HEK293 (cell line): Measurements from ENCODE around the gene AZIN2.
A peak's percentile ranks its signal among the peaks of the same experiment; 100 is the strongest.

Experiments
- HOXD13 ChIP-seq: sonication (generic); formaldehyde crosslinking; IDR thresholded peaks from 2 replicates; pipeline ENCODE4 v1.8.0; 2022; ENCODE audit warnings: missing genetic modification reagents, borderline replicate concordance
- KLF7 ChIP-seq: fragments of 450-650 bp; formaldehyde crosslinking; IDR thresholded peaks from 2 replicates; pipeline ENCODE4 v1.5.1; 2016; ENCODE audit warnings: missing biosample characterization, missing genetic modification characterization, borderline replicate concordance
- KLF9 ChIP-seq: fragments of 450-650 bp; formaldehyde crosslinking; IDR thresholded peaks from 2 replicates; pipeline ENCODE4 v1.5.1; 2016; ENCODE audit warnings: missing biosample characterization, missing genetic modification characterization, low read depth
- MEIS1 ChIP-seq: sonication (generic); formaldehyde crosslinking; IDR thresholded peaks from 2 replicates; pipeline ENCODE4 v1.8.1; 2022; ENCODE audit warnings: missing genetic modification reagents, mild to moderate bottlenecking, borderline replicate concordance
- REPIN1 ChIP-seq: fragments of 450-650 bp; formaldehyde crosslinking; IDR thresholded peaks from 2 replicates; pipeline ENCODE4 v1.5.1; 2017; ENCODE audit warnings: missing biosample characterization, missing genetic modification characterization, low read depth
- ZBTB17 ChIP-seq: fragments of 450-650 bp; formaldehyde crosslinking; IDR thresholded peaks from 2 replicates; pipeline ENCODE4 v1.5.1; 2016; ENCODE audit warnings: missing biosample characterization, missing genetic modification characterization
- ZFP69B ChIP-seq: fragments of 450-650 bp; formaldehyde crosslinking; IDR thresholded peaks from 2 replicates; pipeline ENCODE4 v1.5.1; 2016; ENCODE audit warnings: missing biosample characterization, missing genetic modification characterization
- ZNF157 ChIP-seq: fragments of 450-650 bp; formaldehyde crosslinking; IDR thresholded peaks from 2 replicates; pipeline ENCODE4 v1.5.1; 2016; ENCODE audit warnings: missing biosample characterization, missing genetic modification characterization
- ZNF16 ChIP-seq: fragments of 450-650 bp; formaldehyde crosslinking; IDR thresholded peaks from 2 replicates; pipeline ENCODE4 v1.5.1; 2016; ENCODE audit warnings: low read depth, missing biosample characterization, missing genetic modification characterization
- ZNF2 ChIP-seq: fragments of 450-650 bp; formaldehyde crosslinking; IDR thresholded peaks from 2 replicates; pipeline ENCODE4 v1.5.1; 2016; ENCODE audit warnings: missing biosample characterization, missing genetic modification characterization
- ZNF223 ChIP-seq: fragments of 450-650 bp; formaldehyde crosslinking; IDR thresholded peaks from 2 replicates; pipeline ENCODE4 v1.5.1; 2016; ENCODE audit warnings: missing biosample characterization, missing genetic modification characterization
- ZNF302 ChIP-seq: fragments of 450-650 bp; formaldehyde crosslinking; IDR thresholded peaks from 2 replicates; pipeline ENCODE4 v1.5.1; 2016; ENCODE audit warnings: missing biosample characterization, missing genetic modification characterization, low read depth
- ZNF529 ChIP-seq: fragments of 450-650 bp; formaldehyde crosslinking; IDR thresholded peaks from 2 replicates; pipeline ENCODE4 v1.5.1; 2017; ENCODE audit warnings: missing genetic modification characterization, missing biosample characterization; ENCODE audit not compliant: insufficient replicate concordance
- ZNF555 ChIP-seq: fragments of 450-650 bp; formaldehyde crosslinking; conservative IDR thresholded peaks from 2 replicates; pipeline ENCODE4 v1.5.1; 2017; ENCODE audit warnings: missing biosample characterization, mild to moderate bottlenecking, missing genetic modification characterization, inconsistent platforms
- ZNF558 ChIP-seq: fragments of 450-650 bp; formaldehyde crosslinking; IDR thresholded peaks from 2 replicates; pipeline ENCODE4 v1.5.1; 2016; ENCODE audit warnings: missing biosample characterization, missing genetic modification characterization
- ZNF596 ChIP-seq: fragments of 450-650 bp; IDR thresholded peaks from 2 replicates; pipeline ENCODE4 v1.5.0; 2018; ENCODE audit warnings: missing biosample characterization, mild to moderate bottlenecking, missing genetic modification characterization, moderate library complexity
- ZNF670 ChIP-seq: fragments of 450-650 bp; formaldehyde crosslinking; IDR thresholded peaks from 2 replicates; pipeline ENCODE4 v1.5.1; 2016; ENCODE audit warnings: missing biosample characterization, missing genetic modification characterization, low read depth
- ZNF747 ChIP-seq: fragments of 450-650 bp; formaldehyde crosslinking; IDR thresholded peaks from 2 replicates; pipeline ENCODE4 v1.5.1; 2016; ENCODE audit warnings: missing biosample characterization, missing genetic modification characterization
- ZNF791 ChIP-seq: fragments of 450-650 bp; formaldehyde crosslinking; IDR thresholded peaks from 2 replicates; pipeline ENCODE4 v1.5.1; 2016; ENCODE audit warnings: missing biosample characterization, missing genetic modification characterization
- ZXDB ChIP-seq: fragments of 450-650 bp; formaldehyde crosslinking; IDR thresholded peaks from 2 replicates; pipeline ENCODE4 v1.5.1; 2016; ENCODE audit warnings: missing biosample characterization, missing genetic modification characterization
- TF ChIP-seq, protein P1 (sequence below): fragments of 450-650 bp; formaldehyde crosslinking; IDR thresholded peaks from 2 replicates; pipeline ENCODE4 v1.5.1; 2016; ENCODE audit warnings: missing biosample characterization, missing genetic modification characterization
- TF ChIP-seq, protein P2 (sequence below): fragments of 450-650 bp; formaldehyde crosslinking; IDR thresholded peaks from 2 replicates; pipeline ENCODE4 v1.5.1; 2016; ENCODE audit warnings: missing biosample characterization, missing genetic modification characterization
- TF ChIP-seq, protein P3 (sequence below): fragments of 450-650 bp; formaldehyde crosslinking; IDR thresholded peaks from 2 replicates; pipeline ENCODE4 v1.5.1; 2016; ENCODE audit warnings: missing biosample characterization, missing genetic modification characterization
- TF ChIP-seq, protein P4 (sequence below): fragments of 450-650 bp; formaldehyde crosslinking; IDR thresholded peaks from 2 replicates; pipeline ENCODE4 v1.5.1; 2016; ENCODE audit warnings: missing biosample characterization, missing genetic modification characterization
- TF ChIP-seq, protein P5 (sequence below): fragments of 450-650 bp; formaldehyde crosslinking; conservative IDR thresholded peaks from 2 replicates; pipeline ENCODE4 v1.5.1; 2016; ENCODE audit warnings: low read depth, missing biosample characterization, missing genetic modification characterization
- TF ChIP-seq, protein P6 (sequence below): fragments of 450-650 bp; formaldehyde crosslinking; IDR thresholded peaks from 2 replicates; pipeline ENCODE4 v1.5.1; 2016; ENCODE audit warnings: missing biosample characterization, missing genetic modification characterization

The AZIN2 gene

DNA sequence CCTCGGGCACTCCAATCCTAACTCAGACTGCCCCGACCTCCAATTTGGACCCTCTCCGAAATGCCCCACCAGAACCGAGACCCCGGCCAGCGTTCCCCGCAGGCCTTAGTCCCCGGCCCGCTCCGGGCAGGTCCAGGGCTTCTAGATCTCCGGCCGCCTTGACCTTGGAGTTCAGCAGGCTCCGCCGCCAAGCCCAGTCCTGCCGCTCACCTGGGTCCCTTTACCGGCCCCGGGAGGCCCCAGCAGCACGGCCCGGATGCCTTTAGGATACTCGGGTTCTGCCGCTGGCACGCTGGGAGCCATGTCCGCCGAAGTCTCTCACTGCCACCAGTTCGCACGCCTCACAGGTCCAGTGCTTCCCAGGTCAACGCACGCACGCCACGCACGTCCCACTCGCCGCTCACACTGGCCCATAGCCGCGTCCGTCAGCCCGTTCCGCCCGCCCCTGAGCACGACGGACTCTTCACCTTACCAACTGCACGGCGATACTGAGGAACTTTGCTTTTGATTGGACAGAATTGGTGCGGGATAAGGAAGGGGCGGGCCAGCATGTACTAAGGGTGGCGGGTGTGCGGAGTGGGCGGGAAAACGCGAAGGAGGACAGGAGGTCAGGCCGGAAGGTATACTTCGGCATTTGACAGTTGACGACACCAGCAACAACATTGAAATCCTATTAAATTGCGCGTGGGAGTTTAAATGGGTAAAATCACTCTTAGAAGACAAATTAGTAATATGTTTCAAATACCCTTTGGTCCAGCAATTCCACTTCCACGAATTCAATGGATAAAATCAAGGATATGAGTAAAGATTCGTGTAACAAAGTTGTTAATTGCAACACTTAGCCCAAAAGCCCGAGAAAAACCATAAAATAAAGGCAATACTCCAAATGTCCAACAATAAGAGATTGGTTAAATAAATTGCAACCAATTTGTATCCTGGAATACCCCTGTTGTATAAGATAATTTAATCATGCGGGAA, 44.1 kb upstream of the AZIN2 start, which contains the start of gene AK2 (continued):
- TF ChIP-seq, protein P1, sequence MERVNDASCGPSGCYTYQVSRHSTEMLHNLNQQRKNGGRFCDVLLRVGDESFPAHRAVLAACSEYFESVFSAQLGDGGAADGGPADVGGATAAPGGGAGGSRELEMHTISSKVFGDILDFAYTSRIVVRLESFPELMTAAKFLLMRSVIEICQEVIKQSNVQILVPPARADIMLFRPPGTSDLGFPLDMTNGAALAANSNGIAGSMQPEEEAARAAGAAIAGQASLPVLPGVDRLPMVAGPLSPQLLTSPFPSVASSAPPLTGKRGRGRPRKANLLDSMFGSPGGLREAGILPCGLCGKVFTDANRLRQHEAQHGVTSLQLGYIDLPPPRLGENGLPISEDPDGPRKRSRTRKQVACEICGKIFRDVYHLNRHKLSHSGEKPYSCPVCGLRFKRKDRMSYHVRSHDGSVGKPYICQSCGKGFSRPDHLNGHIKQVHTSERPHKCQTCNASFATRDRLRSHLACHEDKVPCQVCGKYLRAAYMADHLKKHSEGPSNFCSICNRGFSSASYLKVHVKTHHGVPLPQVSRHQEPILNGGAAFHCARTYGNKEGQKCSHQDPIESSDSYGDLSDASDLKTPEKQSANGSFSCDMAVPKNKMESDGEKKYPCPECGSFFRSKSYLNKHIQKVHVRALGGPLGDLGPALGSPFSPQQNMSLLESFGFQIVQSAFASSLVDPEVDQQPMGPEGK (tag by site-specific recombination): peak; percentile 70
- TF ChIP-seq ZNF157 (tag by site-specific recombination) (no peak), ZNF223 (tag by site-specific recombination) (no peak), ZXDB (tag by site-specific recombination) (peak; percentile 94), ZNF2 (tag by site-specific recombination) (0 out of 2 replicates have a peak, but pooled peaks have one; percentile 54), ZNF596 (no peak), ZNF791 (no peak), KLF9 (tag by site-specific recombination) (peak; percentile 72), MEIS1 (CRISPR knock-in tag) (no peak), KLF7 (no peak), ZBTB17 (tag by site-specific recombination) (peak; percentile 73; the same call in 1 of the 2 replicates), ZNF16 (tag by site-specific recombination) (no peak), ZNF302 (no peak), ZNF670 (tag by site-specific recombination) (no peak), ZNF529 (tag by site-specific recombination) (no peak), ZNF555 (no peak), ZNF747 (tag by site-specific recombination) (no peak), ZFP69B (tag by site-specific recombination) (peak; percentile 64; the same call in 1 of the 2 replicates), ZNF558 (tag by site-specific recombination) (0 out of 2 replicates have a peak, but pooled peaks have one; percentile 32), REPIN1 (tag by site-specific recombination) (no peak), HOXD13 (no peak)
- TF ChIP-seq, protein P2, sequence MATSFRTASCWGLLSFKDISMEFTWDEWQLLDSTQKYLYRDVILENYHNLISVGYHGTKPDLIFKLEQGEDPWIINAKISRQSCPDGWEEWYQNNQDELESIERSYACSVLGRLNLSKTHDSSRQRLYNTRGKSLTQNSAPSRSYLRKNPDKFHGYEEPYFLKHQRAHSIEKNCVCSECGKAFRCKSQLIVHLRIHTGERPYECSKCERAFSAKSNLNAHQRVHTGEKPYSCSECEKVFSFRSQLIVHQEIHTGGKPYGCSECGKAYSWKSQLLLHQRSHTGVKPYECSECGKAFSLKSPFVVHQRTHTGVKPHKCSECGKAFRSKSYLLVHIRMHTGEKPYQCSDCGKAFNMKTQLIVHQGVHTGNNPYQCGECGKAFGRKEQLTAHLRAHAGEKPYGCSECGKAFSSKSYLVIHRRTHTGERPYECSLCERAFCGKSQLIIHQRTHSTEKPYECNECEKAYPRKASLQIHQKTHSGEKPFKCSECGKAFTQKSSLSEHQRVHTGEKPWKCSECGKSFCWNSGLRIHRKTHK (tag by site-specific recombination): no peak
- TF ChIP-seq, protein P3, sequence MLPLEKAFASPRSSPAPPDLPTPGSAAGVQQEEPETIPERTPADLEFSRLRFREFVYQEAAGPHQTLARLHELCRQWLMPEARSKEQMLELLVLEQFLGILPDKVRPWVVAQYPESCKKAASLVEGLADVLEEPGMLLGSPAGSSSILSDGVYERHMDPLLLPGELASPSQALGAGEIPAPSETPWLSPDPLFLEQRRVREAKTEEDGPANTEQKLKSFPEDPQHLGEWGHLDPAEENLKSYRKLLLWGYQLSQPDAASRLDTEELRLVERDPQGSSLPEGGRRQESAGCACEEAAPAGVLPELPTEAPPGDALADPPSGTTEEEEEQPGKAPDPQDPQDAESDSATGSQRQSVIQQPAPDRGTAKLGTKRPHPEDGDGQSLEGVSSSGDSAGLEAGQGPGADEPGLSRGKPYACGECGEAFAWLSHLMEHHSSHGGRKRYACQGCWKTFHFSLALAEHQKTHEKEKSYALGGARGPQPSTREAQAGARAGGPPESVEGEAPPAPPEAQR: no peak
- TF ChIP-seq, protein P4, sequence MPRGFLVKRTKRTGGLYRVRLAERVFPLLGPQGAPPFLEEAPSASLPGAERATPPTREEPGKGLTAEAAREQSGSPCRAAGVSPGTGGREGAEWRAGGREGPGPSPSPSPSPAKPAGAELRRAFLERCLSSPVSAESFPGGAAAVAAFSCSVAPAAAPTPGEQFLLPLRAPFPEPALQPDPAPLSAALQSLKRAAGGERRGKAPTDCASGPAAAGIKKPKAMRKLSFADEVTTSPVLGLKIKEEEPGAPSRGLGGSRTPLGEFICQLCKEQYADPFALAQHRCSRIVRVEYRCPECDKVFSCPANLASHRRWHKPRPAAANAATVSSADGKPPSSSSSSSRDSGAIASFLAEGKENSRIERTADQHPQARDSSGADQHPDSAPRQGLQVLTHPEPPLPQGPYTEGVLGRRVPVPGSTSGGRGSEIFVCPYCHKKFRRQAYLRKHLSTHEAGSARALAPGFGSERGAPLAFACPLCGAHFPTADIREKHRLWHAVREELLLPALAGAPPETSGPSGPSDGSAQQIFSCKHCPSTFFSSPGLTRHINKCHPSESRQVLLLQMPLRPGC (tag by site-specific recombination): no peak
- TF ChIP-seq, protein P5, sequence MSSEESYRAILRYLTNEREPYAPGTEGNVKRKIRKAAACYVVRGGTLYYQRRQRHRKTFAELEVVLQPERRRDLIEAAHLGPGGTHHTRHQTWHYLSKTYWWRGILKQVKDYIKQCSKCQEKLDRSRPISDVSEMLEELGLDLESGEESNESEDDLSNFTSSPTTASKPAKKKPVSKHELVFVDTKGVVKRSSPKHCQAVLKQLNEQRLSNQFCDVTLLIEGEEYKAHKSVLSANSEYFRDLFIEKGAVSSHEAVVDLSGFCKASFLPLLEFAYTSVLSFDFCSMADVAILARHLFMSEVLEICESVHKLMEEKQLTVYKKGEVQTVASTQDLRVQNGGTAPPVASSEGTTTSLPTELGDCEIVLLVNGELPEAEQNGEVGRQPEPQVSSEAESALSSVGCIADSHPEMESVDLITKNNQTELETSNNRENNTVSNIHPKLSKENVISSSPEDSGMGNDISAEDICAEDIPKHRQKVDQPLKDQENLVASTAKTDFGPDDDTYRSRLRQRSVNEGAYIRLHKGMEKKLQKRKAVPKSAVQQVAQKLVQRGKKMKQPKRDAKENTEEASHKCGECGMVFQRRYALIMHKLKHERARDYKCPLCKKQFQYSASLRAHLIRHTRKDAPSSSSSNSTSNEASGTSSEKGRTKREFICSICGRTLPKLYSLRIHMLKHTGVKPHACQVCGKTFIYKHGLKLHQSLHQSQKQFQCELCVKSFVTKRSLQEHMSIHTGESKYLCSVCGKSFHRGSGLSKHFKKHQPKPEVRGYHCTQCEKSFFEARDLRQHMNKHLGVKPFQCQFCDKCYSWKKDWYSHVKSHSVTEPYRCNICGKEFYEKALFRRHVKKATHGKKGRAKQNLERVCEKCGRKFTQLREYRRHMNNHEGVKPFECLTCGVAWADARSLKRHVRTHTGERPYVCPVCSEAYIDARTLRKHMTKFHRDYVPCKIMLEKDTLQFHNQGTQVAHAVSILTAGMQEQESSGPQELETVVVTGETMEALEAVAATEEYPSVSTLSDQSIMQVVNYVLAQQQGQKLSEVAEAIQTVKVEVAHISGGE (tag by site-specific recombination): peak; percentile 58
- TF ChIP-seq, protein P6, sequence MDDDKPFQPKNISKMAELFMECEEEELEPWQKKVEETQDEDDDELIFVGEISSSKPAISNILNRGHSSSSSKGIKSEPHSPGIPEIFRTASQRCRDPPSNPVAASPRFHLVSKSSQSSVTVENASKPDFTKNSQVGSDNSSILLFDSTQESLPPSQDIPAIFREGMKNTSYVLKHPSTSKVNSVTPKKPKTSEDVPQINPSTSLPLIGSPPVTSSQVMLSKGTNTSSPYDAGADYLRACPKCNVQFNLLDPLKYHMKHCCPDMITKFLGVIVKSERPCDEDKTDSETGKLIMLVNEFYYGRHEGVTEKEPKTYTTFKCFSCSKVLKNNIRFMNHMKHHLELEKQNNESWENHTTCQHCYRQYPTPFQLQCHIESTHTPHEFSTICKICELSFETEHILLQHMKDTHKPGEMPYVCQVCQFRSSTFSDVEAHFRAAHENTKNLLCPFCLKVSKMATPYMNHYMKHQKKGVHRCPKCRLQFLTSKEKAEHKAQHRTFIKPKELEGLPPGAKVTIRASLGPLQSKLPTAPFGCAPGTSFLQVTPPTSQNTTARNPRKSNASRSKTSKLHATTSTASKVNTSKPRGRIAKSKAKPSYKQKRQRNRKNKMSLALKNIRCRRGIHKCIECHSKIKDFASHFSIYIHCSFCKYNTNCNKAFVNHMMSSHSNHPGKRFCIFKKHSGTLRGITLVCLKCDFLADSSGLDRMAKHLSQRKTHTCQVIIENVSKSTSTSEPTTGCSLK (tag by site-specific recombination): no peak
